Tibial artery (tissue), 4 donors: ENCODE measurements around the gene RAX2.
A peak's percentile ranks its signal among the peaks of the same experiment; 100 is the strongest.

Experiments used
- DNase-seq, 2 donors: peaks; one replicate each; pipeline ENCODE4 v3.0.0-alpha.2; 2019
- H3K27ac ChIP-seq, 2 donors: fragments of 200-600 bp; sonication (generic) in 1 of 2; 1 replicate in 1 of 2; 2 replicates in 1 of 2; pipeline ENCODE4 v1.5.1; 2018 to 2019; ENCODE audit warnings: mild to moderate bottlenecking in 1 of 2
- H3K27me3 ChIP-seq, 2 donors: fragments of 200-600 bp; sonication (generic) in 1 of 2; one replicate each; pipeline versions ENCODE4 v1.5.1 to v1.6.0; 2016 to 2019
- H3K36me3 ChIP-seq, 3 donors: fragments of 200-600 bp; sonication (generic) in 2 of 3; one replicate each; pipeline ENCODE4 v1.5.1; 2016 to 2019; ENCODE audit warnings: mild to moderate bottlenecking in 2 of 3
- H3K4me1 ChIP-seq, 4 donors: fragments of 200-600 bp; sonication (generic) in 2 of 4; 1 replicate in 3 of 4; 2 replicates in 1 of 4; pipeline ENCODE4 v1.5.1; 2016 to 2019
- H3K4me3 ChIP-seq, 2 donors: fragments of 200-600 bp; sonication (generic) in 1 of 2; 1 replicate in 1 of 2; 2 replicates in 1 of 2; pipeline ENCODE4 v1.5.1; 2018 to 2019; ENCODE audit warnings: mild to moderate bottlenecking in 2 of 2
- H3K9me3 ChIP-seq, 3 donors: fragments of 200-600 bp; sonication (generic) in 1 of 3; one replicate each; pipeline ENCODE4 v1.5.1; 2016 to 2019
- intact Hi-C: fragments of 100-400 bp; cut with DNase I; formaldehyde crosslinking; loops from one replicate; pipeline ENCODE4 v1.15.0; 2023; ENCODE audit warnings: low total_unique reads
- TF ChIP-seq, protein P1 (sequence below), 2 experiments: fragments of 200-600 bp in 1 of 2; fragments of 450-650 bp in 1 of 2; IDR thresholded peaks; one replicate each; pipeline ENCODE4 v1.5.1; 2017 to 2019; ENCODE audit warnings: antibody characterized with exemption in 2 of 2, mild to moderate bottlenecking in 1 of 2, moderate library complexity in 1 of 2

RAX2 gene

DNA sequence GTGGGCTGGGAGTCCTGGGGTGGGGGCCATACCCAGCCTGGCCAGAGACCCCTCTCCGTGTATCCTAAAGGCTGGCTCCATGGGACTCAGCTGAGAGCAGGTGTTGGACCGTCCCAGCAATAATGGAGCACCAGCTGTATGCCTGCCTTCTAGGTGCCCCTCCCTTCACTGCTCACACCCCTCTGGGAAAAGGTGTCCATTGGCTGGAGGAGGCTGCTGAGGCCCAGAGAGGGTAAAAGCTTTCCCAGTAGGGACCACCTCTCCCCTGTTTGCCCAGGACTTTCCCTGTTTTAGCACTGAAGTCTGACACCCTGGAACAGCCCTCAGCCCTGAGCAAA lies 3.3 kb upstream of the RAX2 start:
- Histone ChIP-seq H3K36me3 (no peaks in the 10 kb centered on the region), H3K27me3 (peaks cover 0 to 34% of the 10 kb centered on the region in 2 donors), H3K4me1 (no peaks in the 10 kb centered on the region), H3K27ac (no peak overlapping the region), H3K9me3 (peaks cover 0 to 2% (median 0%) of the 10 kb centered on the region in 3 donors), H3K4me3 (no peak overlapping the region)
- DNase-seq, result no peak
- TF ChIP-seq, protein P1, sequence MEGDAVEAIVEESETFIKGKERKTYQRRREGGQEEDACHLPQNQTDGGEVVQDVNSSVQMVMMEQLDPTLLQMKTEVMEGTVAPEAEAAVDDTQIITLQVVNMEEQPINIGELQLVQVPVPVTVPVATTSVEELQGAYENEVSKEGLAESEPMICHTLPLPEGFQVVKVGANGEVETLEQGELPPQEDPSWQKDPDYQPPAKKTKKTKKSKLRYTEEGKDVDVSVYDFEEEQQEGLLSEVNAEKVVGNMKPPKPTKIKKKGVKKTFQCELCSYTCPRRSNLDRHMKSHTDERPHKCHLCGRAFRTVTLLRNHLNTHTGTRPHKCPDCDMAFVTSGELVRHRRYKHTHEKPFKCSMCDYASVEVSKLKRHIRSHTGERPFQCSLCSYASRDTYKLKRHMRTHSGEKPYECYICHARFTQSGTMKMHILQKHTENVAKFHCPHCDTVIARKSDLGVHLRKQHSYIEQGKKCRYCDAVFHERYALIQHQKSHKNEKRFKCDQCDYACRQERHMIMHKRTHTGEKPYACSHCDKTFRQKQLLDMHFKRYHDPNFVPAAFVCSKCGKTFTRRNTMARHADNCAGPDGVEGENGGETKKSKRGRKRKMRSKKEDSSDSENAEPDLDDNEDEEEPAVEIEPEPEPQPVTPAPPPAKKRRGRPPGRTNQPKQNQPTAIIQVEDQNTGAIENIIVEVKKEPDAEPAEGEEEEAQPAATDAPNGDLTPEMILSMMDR (IDR thresholded peaks at IDR 0.05), result no peak
- intact Hi-C loops, result no loop called here

DNA sequence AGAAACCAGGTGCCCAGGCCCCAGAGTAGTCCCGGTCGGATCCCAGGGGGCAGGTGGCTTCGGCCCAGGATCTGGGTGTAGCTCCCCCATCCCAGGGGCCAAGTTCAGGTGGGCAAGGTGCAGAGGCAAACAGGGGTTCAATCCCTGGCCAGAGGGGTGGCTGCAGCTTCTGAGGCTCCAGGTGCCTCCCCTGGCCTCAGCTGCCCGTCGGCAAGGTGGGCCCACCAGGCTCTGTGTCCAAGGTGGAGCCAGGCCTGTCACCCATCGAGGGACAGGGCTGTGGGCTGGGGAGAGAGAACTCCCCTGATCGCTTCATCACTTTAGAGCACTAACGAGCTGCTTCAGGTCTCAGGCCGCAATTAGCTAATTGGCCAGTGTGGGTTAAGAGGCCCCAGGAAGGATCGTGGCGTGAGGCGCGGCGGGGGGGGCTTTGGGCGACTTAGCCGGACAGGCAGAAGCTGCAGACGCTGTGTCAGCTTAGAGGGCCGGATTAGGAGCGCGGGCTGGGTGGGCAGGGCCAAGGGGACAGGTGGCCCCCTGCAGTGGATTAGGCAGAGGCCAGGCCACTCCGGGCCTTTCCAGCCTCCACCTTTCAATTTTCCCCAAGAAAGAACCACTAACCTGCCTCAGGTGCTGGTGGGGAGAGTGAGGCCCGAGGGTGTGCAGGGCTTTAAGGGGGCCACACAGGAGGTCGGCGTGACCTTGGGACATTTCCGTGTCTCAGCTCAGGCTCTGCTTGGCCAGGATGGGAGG lies 2.8 kb upstream of the RAX2 start:
- Histone ChIP-seq H3K27ac (no peak overlapping the region), H3K4me3 (no peak overlapping the region), H3K27me3 (peaks cover 0 to 34% of the 10 kb centered on the region in 2 donors), H3K36me3 (peaks cover 0 to 5% (median 0%) of the 10 kb centered on the region in 3 donors), H3K9me3 (no peaks in the 10 kb centered on the region), H3K4me1 (no peaks in the 10 kb centered on the region)
- peak in 1 of 2 donors; percentile 56 for DNase-seq
- intact Hi-C loops, result no loop called here
- TF ChIP-seq, protein P1 (IDR thresholded peaks at IDR 0.05), result no peak

DNA sequence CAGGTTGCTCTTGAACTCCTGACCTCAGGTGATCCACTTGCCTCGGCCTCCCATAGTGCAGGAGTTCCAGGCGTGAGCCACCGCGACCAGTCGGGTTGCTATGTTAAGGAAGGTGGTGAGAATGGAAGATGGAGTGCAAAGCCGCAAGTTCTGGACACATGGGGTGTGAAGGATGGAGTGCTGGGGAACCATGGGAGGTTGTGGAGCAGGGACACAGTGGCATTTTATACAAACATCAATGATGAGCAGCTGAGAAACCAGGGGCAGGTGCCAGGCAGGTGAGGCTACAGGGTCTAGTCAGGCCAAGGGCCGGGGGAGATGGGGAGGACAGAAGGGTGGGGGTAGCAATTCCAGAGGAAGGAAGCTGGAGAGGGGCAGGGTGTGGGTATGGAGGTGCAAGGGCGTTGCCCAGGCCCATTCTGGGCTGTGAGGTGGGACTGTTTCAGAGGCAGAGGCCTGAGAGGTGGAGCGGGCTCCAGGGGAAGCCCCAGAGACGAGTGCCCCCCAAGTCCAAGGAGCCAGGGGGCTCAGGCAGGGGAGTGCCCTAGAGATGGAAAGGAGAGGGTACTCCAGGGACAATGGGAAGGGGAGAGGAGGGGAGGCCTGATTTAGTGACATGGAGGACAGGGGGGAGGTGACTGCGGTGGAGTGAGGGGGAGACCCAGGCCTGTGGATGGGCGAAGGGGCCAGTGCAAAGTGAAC lies 1.9 kb upstream of the RAX2 start:
- H3K27me3 ChIP-seq, result peaks cover 0 to 29% of the 10 kb centered on the region in 2 donors
- H3K27ac ChIP-seq, result no peak overlapping the region
- H3K4me1 ChIP-seq, result no peaks in the 10 kb centered on the region
- intact Hi-C loops, result no loop called here
- TF ChIP-seq, protein P1 (IDR thresholded peaks at IDR 0.05), result no peak
- H3K9me3 ChIP-seq, result no peaks in the 10 kb centered on the region
- peaks cover 0 to 13% (median 0%) of the 10 kb centered on the region in 3 donors for H3K36me3 ChIP-seq
- no peak for DNase-seq
- H3K4me3 ChIP-seq, result no peak overlapping the region

DNA sequence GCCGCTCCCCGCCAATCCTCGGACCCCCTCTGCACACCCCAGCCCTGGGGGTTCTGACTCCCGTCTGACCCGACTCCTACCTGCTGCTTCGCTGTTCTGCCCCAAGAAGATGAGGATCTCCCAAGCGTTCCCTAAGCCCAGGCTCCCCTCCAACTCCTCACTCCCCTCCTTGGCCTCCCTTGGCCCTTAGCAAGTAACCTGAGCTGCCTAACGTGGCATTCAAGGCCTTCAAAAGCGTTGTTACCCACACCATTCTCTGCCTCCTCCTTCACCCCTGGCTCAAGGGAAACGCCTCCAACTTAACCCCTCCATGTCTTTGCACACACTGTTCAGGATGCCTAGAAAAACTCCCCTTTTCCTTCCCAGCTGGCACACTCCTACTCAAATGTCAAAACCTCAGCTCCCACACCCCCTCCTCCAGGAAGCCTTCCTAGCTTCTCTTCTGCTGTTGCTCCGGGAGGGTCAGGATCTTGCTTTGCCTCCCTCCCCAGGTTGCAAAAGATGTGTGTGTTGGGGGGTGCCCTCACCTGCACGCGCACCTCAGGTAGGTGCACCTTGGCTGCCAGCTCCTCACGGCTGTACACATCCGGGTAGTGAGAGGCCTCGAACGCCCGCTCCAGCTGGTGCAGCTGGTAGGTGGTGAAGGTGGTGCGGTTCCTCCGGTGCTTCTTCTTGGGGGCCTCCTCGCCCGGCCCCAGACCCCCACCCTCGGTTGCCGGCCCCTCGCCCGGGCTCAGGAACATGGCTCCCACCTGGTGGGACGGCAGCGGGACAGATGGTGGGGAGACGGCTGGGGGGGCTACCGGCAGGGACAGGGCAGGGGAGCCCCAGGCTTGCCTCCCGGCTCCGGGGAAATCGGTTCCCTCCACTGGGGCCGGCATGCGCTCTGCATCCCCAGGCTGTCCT lies 775 bp downstream of the RAX2 start:
- H3K27me3 ChIP-seq, result peaks cover 0 to 12% of the 10 kb centered on the region in 2 donors
- TF ChIP-seq, protein P1 (IDR thresholded peaks at IDR 0.05), result no peak
- H3K36me3 ChIP-seq, result peaks cover 17 to 40% (median 22%) of the 10 kb centered on the region in 3 donors
- no peaks in the 10 kb centered on the region for H3K9me3 ChIP-seq
- intact Hi-C loops, result no loop called here
- no peak for DNase-seq
- no peak overlapping the region for H3K4me3 ChIP-seq
- H3K27ac ChIP-seq, result no peak overlapping the region
- H3K4me1 ChIP-seq, result no peaks in the 10 kb centered on the region

DNA sequence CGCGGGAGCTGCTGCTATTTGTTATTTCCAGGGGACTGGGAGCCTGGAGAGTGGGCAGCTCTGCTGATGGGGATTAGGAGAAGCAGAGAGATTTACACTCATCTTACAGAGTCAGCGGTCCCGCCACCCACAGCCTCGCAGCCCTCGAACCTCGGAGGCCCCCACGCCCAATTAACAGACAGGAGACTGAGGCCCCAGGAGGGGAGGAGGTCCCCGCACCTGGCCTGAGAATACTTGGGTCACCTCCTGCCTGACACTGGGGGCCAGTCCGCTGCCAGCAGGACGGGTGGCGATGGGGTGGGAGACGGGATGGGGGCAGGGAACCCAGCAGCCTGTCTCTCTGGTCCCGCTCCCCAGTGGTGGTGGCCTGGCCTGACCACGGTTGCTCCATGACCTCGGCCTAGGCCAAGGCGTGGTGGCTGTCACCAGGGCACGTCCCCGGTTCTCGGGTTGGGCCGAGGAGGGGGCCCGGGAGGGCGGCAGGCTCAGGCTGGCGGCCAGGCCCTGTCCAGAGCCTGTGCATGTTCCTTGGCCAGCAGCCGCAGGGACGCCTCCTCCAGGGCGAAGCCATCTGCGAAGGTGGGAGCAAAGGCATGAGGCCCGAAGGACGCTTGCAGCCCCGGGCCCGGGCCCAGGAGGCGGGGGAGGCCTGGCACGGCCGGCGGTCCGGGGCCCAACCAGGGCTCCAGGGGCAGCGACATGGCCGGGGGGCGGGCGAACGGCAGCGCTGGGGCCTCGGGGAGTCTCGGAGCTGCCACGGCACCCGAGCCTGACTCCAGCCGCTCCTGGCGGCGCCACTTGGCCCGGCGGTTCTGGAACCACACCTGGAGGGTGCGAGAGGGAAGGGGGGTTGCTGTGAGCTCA lies 1.7 kb downstream of the RAX2 start:
- H3K9me3 ChIP-seq, result no peaks in the 10 kb centered on the region
- H3K27ac ChIP-seq, result no peak overlapping the region
- DNase-seq, result no peak
- TF ChIP-seq, protein P1 (IDR thresholded peaks at IDR 0.05), result no peak
- H3K27me3 ChIP-seq, result peaks cover 0 to 12% of the 10 kb centered on the region in 2 donors
- H3K4me1 ChIP-seq, result no peaks in the 10 kb centered on the region
- H3K36me3 ChIP-seq, result peaks cover 19 to 49% (median 28%) of the 10 kb centered on the region in 3 donors
- no peak overlapping the region for H3K4me3 ChIP-seq
- intact Hi-C loops, result no loop called here
